HCT116 (cell line): Measurements from ENCODE around the gene NT5C1A. TPM values are rescaled to one million over a fixed set of nuclear protein-coding genes. Genes with fewer than 3 reads are reported as not detected.

Source experiments
- ATAC-seq: fragments of 200-7000 bp; cut with Tn5 transposase; 2 replicates; pipeline ENCODE4 v1.9.1; 2020; ENCODE audit warnings: mild to moderate bottlenecking, moderate library complexity
- BruUV-seq: library from RNA; stranded (reverse); fragments of 400-500 nt; replicated peaks from 2 replicates; lab custom pipeline; 2021; lab: Mats Ljungman, UMichigan
- CTCF ChIA-PET: fragments of 300-600 bp; sonication (Branson Sonifier 250); formaldehyde crosslinking; loops from one replicate; lab custom pipeline; 2021; ENCODE audit warnings: antibody characterized with exemption; lab: Charles Lee
- POLR2A ChIA-PET: fragments of 300-600, 350-600 bp; sonication (Branson Sonifier 250); formaldehyde crosslinking; loops from one replicate; lab custom pipeline; 2021; ENCODE audit warnings: antibody characterized with exemption; lab: Charles Lee
- RAD21 ChIA-PET, 2 experiments: fragments of 300-600 bp; sonication (Branson Sonifier 250); formaldehyde crosslinking; loops; one replicate each; lab custom pipeline; 2023; ENCODE audit warnings: low total read pairs in 2 of 2; ENCODE audit not compliant: uncharacterized antibody in 2 of 2, unreplicated experiment in 2 of 2, low non-redundant PET in 1 of 2; lab: Charles Lee
- DNase-seq: peaks from one replicate; pipeline ENCODE4 v3.0.0-alpha.2; 2010; ENCODE audit warnings: low read depth, low spot score
- H2AFZ ChIP-seq: fragments of 200-600 bp; shearing (Covaris generic), sonication (generic); 2 replicates; pipeline ENCODE4 v1.6.1; 2017; ENCODE audit warnings: low read depth, mixed run types, mixed read lengths, antibody characterized with exemption, low read length; ENCODE audit not compliant: poor library complexity, severe bottlenecking
- H3K27ac ChIP-seq: 2 replicates; pipeline ENCODE4 v1.5.1; 2012; ENCODE audit warnings: low read depth, low read length
- H3K27me3 ChIP-seq: fragments of 200-600 bp; sonication (generic); 2 replicates; pipeline ENCODE4 v1.6.1; 2016; ENCODE audit warnings: mixed run types, low read length, mixed read lengths; ENCODE audit not compliant: insufficient read depth
- H3K36me3 ChIP-seq, 2 experiments: fragments of 200-500 bp in 1 of 2; fragments of 200-600 bp in 1 of 2; sonication (Bioruptor generic) in 1 of 2; sonication (generic) in 1 of 2; 2 replicates each; pipeline versions ENCODE4 v1.5.1 to v1.6.1; 2014 to 2016; ENCODE audit warnings: low read length in 2 of 2, inconsistent platforms in 1 of 2, mixed read lengths in 1 of 2, mixed run types in 1 of 2; ENCODE audit not compliant: insufficient read depth in 2 of 2, control insufficient read depth in 1 of 2
- H3K4me1 ChIP-seq, 2 experiments: fragments of 200-600 bp in 1 of 2; sonication (generic) in 1 of 2; 2 replicates each; pipeline versions ENCODE4 v1.5.1 to v1.6.1; 2012 to 2017; ENCODE audit warnings: low read length in 2 of 2, inconsistent platforms in 1 of 2, mild to moderate bottlenecking in 1 of 2, mixed read lengths in 1 of 2, mixed run types in 1 of 2, moderate library complexity in 1 of 2; ENCODE audit not compliant: insufficient read depth in 2 of 2, control insufficient read depth in 1 of 2
- H3K4me2 ChIP-seq: fragments of 200-600 bp; sonication (generic); 2 replicates; pipeline ENCODE4 v1.6.1; 2017; ENCODE audit warnings: mixed run types, low read length, mixed read lengths
- H3K4me3 ChIP-seq, 2 experiments: fragments of 200-600 bp in 1 of 2; sonication (generic) in 1 of 2; replicated peaks in 1 of 2; 2 replicates each; pipeline ENCODE4 v1.5.1; 2011 to 2016; ENCODE audit warnings: low read length in 2 of 2, control low read depth in 1 of 2, low read depth in 1 of 2, mild to moderate bottlenecking in 1 of 2, mixed read lengths in 1 of 2, mixed run types in 1 of 2
- H3K79me2 ChIP-seq: fragments of 200-600 bp; sonication (generic); 2 replicates; pipeline ENCODE4 v1.6.1; 2017; ENCODE audit warnings: mild to moderate bottlenecking, mixed run types, low read length, moderate library complexity, mixed read lengths; ENCODE audit not compliant: insufficient read depth
- H3K9ac ChIP-seq: fragments of 200-600 bp; sonication (generic); 2 replicates; pipeline ENCODE4 v1.6.1; 2016; ENCODE audit warnings: low read length, mixed read lengths
- H3K9me2 ChIP-seq: fragments of 200-600 bp; sonication (generic), shearing (Covaris generic); 2 replicates; pipeline ENCODE4 v1.6.1; 2017; ENCODE audit warnings: mixed run types, mild to moderate bottlenecking, moderate library complexity; ENCODE audit not compliant: insufficient read depth
- H3K9me3 ChIP-seq, 2 experiments: fragments of 200-500 bp in 1 of 2; fragments of 200-600 bp in 1 of 2; sonication (Bioruptor generic) in 1 of 2; sonication (generic) in 1 of 2; 2 replicates each; pipeline ENCODE4 v1.6.1; 2014 to 2017; ENCODE audit warnings: low read length in 2 of 2, mixed read lengths in 2 of 2, inconsistent platforms in 1 of 2, low read depth in 1 of 2, mild to moderate bottlenecking in 1 of 2, mixed run types in 1 of 2, moderate library complexity in 1 of 2; ENCODE audit not compliant: control insufficient read depth in 1 of 2, insufficient read depth in 1 of 2
- H4K20me1 ChIP-seq: fragments of 200-600 bp; sonication (generic), shearing (Covaris generic); 2 replicates; pipeline ENCODE4 v1.6.1; 2017; ENCODE audit warnings: mixed run types, mild to moderate bottlenecking, moderate library complexity; ENCODE audit not compliant: insufficient read depth
- CEBPB ChIP-seq: IDR thresholded peaks from 2 replicates; pipeline ENCODE4 v1.6.1; 2012; ENCODE audit warnings: low read depth
- EZH2 ChIP-seq: fragments of 200-600 bp; sonication (generic); IDR thresholded peaks from 2 replicates; pipeline ENCODE4 v1.6.1; 2017; ENCODE audit warnings: antibody characterized with exemption, mixed run types
- FOSL1 ChIP-seq: IDR thresholded peaks from 2 replicates; pipeline ENCODE4 v1.6.1; 2012; ENCODE audit warnings: low read depth
- JUND ChIP-seq: IDR thresholded peaks from 2 replicates; pipeline ENCODE4 v1.6.1; 2012
- RAD21 ChIP-seq: IDR thresholded peaks from 2 replicates; pipeline ENCODE4 v1.6.1; 2012; ENCODE audit warnings: low read depth, mild to moderate bottlenecking
- SIN3A ChIP-seq: IDR thresholded peaks from 2 replicates; pipeline ENCODE4 v1.6.1; 2012; ENCODE audit warnings: low read depth
- SP1 ChIP-seq: IDR thresholded peaks from 2 replicates; pipeline ENCODE4 v1.6.1; 2012; ENCODE audit warnings: low read depth
- SRF ChIP-seq: IDR thresholded peaks from 2 replicates; pipeline ENCODE4 v1.6.1; 2012; ENCODE audit warnings: low read depth
- TCF7L2 ChIP-seq: IDR thresholded peaks from 2 replicates; pipeline ENCODE4 v1.7.0; 2011; ENCODE audit warnings: borderline replicate concordance, inconsistent platforms; ENCODE audit not compliant: insufficient read depth, insufficient read length; ENCODE audit errors: extremely low read depth
- YY1 ChIP-seq: IDR thresholded peaks from 2 replicates; pipeline ENCODE4 v1.6.1; 2011; ENCODE audit warnings: low read length, low read depth, moderate library complexity, mild to moderate bottlenecking; ENCODE audit not compliant: insufficient replicate concordance; ENCODE audit errors: extremely low read depth
- ZFX ChIP-seq: fragments of 450-650 bp; IDR thresholded peaks from 2 replicates; pipeline ENCODE4 v1.6.1; 2017
- intact Hi-C: fragments of 100-400 bp; cut with micrococcal nuclease; formaldehyde crosslinking; loops from 2 replicates; pipeline ENCODE4 v1.10.0; 2022
- total RNA-seq: library from RNA; stranded (reverse); gene quantifications from one replicate; pipeline ENCODE4 v1.2.1, GENCODE V29; 2021; ENCODE audit not compliant: unreplicated experiment
- TF ChIP-seq, protein P1 (sequence below): IDR thresholded peaks from 2 replicates; pipeline ENCODE4 v1.6.1; 2012
- TF ChIP-seq, protein P2 (sequence below): IDR thresholded peaks from 2 replicates; pipeline ENCODE4 v1.6.1; 2011; ENCODE audit warnings: mild to moderate bottlenecking, low read length, moderate library complexity; ENCODE audit not compliant: insufficient replicate concordance; ENCODE audit errors: extremely low read depth
- TF ChIP-seq, protein P3 (sequence below): IDR thresholded peaks from 2 replicates; pipeline ENCODE4 v1.6.1; 2012
- TF ChIP-seq, protein P4 (sequence below), 3 experiments: fragments of 200-600 bp in 1 of 3; sonication (generic) in 1 of 3; IDR thresholded peaks in 2 of 3; conservative IDR thresholded peaks in 1 of 3; 2 replicates each; pipeline ENCODE4 v1.5.1; 2012 to 2017; ENCODE audit warnings: low read depth in 2 of 3, low read length in 2 of 3, antibody characterized with exemption in 1 of 3, borderline replicate concordance in 1 of 3, control low read depth in 1 of 3, mild to moderate bottlenecking in 1 of 3, mixed read lengths in 1 of 3, mixed run types in 1 of 3, moderate library complexity in 1 of 3; ENCODE audit not compliant: insufficient read depth in 1 of 3

Gene NT5C1A
- total RNA-seq, 1 experiment from 2014 or later, result not detected

DNA sequence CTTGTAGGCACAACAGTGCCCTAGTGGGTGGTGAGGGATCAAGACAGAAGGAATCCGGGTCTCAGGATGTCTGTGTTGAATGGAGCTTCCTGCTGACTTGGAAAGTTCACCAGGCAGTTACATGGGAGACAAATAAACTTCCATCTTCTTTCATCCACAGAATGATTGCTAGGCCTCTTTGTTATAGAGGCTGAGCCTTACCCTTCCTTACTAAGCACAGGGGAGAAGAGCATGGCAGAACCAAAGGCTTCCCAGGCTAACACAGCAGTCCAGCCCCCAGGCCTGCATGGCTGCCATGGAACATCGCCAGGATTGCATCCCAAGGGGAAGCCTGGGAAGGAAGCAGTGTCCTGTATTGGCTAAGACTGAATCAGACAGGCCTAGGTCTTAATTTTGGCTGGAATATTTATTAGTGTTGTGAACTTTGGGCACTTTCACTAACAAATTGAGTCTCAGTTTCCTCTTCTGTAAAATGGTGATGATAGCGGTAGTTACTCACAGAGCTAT is 51.2 kb downstream of the NT5C1A start:
- POLR2A ChIA-PET, result no interaction called here

More for the DNA sequence above, 51.2 kb downstream of the NT5C1A start:
- no peaks in the 10 kb centered on the region for H3K79me2 ChIP-seq
- DNase-seq (no peak), ATAC-seq (no peak)
- RAD21 ChIA-PET, result no interaction called here
- no peak overlapping the region for H3K9ac ChIP-seq
- H3K4me3 ChIP-seq, result no peak overlapping the region
- CTCF ChIA-PET, result no interaction called here
- no peak overlapping the region for H2AFZ ChIP-seq
- H3K9me3 ChIP-seq, result no peaks in the 10 kb centered on the region
- no peak overlapping the region for H3K4me2 ChIP-seq
- no peaks in the 10 kb centered on the region for H4K20me1 ChIP-seq
- no peaks in the 10 kb centered on the region for H3K27me3 ChIP-seq
- intact Hi-C loops, result no loop called here
- no peaks in the 10 kb centered on the region for H3K9me2 ChIP-seq
- TF ChIP-seq, protein P1, sequence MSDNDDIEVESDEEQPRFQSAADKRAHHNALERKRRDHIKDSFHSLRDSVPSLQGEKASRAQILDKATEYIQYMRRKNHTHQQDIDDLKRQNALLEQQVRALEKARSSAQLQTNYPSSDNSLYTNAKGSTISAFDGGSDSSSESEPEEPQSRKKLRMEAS, result no peak
- TF ChIP-seq EZH2 (no peak), ZFX (no peak), FOSL1 (no peak), SP1 (no peak), TCF7L2 (no peak), CEBPB (no peak), RAD21 (no peak), SIN3A (no peak), JUND (no peak), SRF (no peak), YY1 (no peak)
- TF ChIP-seq, protein P2, sequence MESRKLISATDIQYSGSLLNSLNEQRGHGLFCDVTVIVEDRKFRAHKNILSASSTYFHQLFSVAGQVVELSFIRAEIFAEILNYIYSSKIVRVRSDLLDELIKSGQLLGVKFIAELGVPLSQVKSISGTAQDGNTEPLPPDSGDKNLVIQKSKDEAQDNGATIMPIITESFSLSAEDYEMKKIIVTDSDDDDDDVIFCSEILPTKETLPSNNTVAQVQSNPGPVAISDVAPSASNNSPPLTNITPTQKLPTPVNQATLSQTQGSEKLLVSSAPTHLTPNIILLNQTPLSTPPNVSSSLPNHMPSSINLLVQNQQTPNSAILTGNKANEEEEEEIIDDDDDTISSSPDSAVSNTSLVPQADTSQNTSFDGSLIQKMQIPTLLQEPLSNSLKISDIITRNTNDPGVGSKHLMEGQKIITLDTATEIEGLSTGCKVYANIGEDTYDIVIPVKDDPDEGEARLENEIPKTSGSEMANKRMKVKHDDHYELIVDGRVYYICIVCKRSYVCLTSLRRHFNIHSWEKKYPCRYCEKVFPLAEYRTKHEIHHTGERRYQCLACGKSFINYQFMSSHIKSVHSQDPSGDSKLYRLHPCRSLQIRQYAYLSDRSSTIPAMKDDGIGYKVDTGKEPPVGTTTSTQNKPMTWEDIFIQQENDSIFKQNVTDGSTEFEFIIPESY, result no peak
- TF ChIP-seq, protein P3, sequence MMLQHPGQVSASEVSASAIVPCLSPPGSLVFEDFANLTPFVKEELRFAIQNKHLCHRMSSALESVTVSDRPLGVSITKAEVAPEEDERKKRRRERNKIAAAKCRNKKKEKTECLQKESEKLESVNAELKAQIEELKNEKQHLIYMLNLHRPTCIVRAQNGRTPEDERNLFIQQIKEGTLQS, result no peak
- TF ChIP-seq, protein P4, sequence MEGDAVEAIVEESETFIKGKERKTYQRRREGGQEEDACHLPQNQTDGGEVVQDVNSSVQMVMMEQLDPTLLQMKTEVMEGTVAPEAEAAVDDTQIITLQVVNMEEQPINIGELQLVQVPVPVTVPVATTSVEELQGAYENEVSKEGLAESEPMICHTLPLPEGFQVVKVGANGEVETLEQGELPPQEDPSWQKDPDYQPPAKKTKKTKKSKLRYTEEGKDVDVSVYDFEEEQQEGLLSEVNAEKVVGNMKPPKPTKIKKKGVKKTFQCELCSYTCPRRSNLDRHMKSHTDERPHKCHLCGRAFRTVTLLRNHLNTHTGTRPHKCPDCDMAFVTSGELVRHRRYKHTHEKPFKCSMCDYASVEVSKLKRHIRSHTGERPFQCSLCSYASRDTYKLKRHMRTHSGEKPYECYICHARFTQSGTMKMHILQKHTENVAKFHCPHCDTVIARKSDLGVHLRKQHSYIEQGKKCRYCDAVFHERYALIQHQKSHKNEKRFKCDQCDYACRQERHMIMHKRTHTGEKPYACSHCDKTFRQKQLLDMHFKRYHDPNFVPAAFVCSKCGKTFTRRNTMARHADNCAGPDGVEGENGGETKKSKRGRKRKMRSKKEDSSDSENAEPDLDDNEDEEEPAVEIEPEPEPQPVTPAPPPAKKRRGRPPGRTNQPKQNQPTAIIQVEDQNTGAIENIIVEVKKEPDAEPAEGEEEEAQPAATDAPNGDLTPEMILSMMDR (IDR thresholded peaks at IDR 0.05 in 2 of 3, conservative IDR thresholded peaks at IDR 0.05 in 1 of 3; ENCODE audit: borderline replicate concordance in 1 of 3, insufficient read depth in 1 of 3, low read depth in 2 of 3, low read length in 2 of 3), result no peak
- H3K27ac ChIP-seq, result no peak overlapping the region
- no peaks in the 10 kb centered on the region for H3K36me3 ChIP-seq
- H3K4me1 ChIP-seq, result no peaks in the 10 kb centered on the region
- no TSS peak for BruUV-seq
